ENCODE results near the gene MCM8. TPM values are rescaled to one million over a fixed set of nuclear protein-coding genes. Genes with fewer than 3 reads are reported as not detected.

MCM8 gene
- total and polyA plus RNA-seq, 4 donors = 0.49 to 11.0 (median 1.5) TPM

- TF ChIP-seq MAX (IDR thresholded peaks at IDR 0.05) (no peak), HNF4G (IDR thresholded peaks at IDR 0.05) (no peak), NR2F2 (IDR thresholded peaks at IDR 0.05) (no peak), RXRA (IDR thresholded peaks at IDR 0.05) (no peak), SP1 (IDR thresholded peaks at IDR 0.05) (no peak), GABPA (IDR thresholded peaks at IDR 0.05 in 1 of 2, conservative IDR thresholded peaks at IDR 0.05 in 1 of 2) (no peak), YY1 (IDR thresholded peaks at IDR 0.05) (no peak), ATF3 (IDR thresholded peaks at IDR 0.05) (no peak), RAD21 (IDR thresholded peaks at IDR 0.05) (no peak), EGR1 (IDR thresholded peaks at IDR 0.05; ENCODE audit: low read depth in 2 of 2) (no peak), CTCF (IDR thresholded peaks at IDR 0.05; ENCODE audit: low read depth, low read length, missing input control) (no peak), REST (IDR thresholded peaks at IDR 0.05) (no peak), FOXA1 (IDR thresholded peaks at IDR 0.05) (no peak), ZBTB33 (IDR thresholded peaks at IDR 0.05) (no peak), TAF1 (conservative IDR thresholded peaks at IDR 0.05) (no peak), FOXA2 (IDR thresholded peaks at IDR 0.05) (no peak)
- Histone ChIP-seq H3K27me3 (ENCODE audit: control insufficient read depth in 4 of 4, insufficient read depth in 4 of 4, low read length in 3 of 4) (no peaks in the 10 kb centered on the region), H3K9me3 (ENCODE audit: control insufficient read depth in 4 of 4, low read length in 3 of 4) (no peaks in the 10 kb centered on the region), H3K9ac (ENCODE audit: low read depth in 1 of 2, low read length in 2 of 2) (no peak overlapping the region), H3K36me3 (ENCODE audit: control insufficient read depth in 4 of 4, insufficient read depth in 3 of 4, low read depth in 1 of 4, low read length in 3 of 4) (peaks cover 11 to 25% (median 18%) of the 10 kb centered on the region in 4 donors), H3K27ac (ENCODE audit: low read depth in 1 of 2, low read length in 2 of 2) (no peak overlapping the region), H3K4me1 (ENCODE audit: control insufficient read depth in 4 of 4, insufficient read depth in 4 of 4, low read length in 3 of 4) (no peaks in the 10 kb centered on the region), H3K4me3 (ENCODE audit: low read depth in 1 of 3, low read length in 3 of 3) (no peak overlapping the region)
- no peak for DNase-seq (ENCODE audit: low spot score)
- WGBS = 85% methylated on average over 2 of the region's 2 CpGs
Measured at GRCh38 chr20:6044115-6044514, 93.7 kb downstream of the MCM8 start.

- Histone ChIP-seq H3K36me3 (ENCODE audit: control insufficient read depth in 4 of 4, insufficient read depth in 3 of 4, low read depth in 1 of 4, low read length in 3 of 4) (peaks cover 7 to 12% (median 11%) of the 10 kb centered on the region in 4 donors), H3K9me3 (ENCODE audit: control insufficient read depth in 4 of 4, low read length in 3 of 4) (no peaks in the 10 kb centered on the region), H3K9ac (ENCODE audit: low read depth in 1 of 2, low read length in 2 of 2) (no peak overlapping the region), H3K27me3 (ENCODE audit: control insufficient read depth in 4 of 4, insufficient read depth in 4 of 4, low read length in 3 of 4) (peaks cover 0 to 5% (median 1%) of the 10 kb centered on the region in 4 donors), H3K4me1 (ENCODE audit: control insufficient read depth in 4 of 4, insufficient read depth in 4 of 4, low read length in 3 of 4) (no peaks in the 10 kb centered on the region), H3K27ac (ENCODE audit: low read depth in 1 of 2, low read length in 2 of 2) (no peak overlapping the region), H3K4me3 (ENCODE audit: low read depth in 1 of 3, low read length in 3 of 3) (no peak overlapping the region)
- DNase-seq (ENCODE audit: low spot score) = no peak
- TF ChIP-seq GABPA (IDR thresholded peaks at IDR 0.05 in 1 of 2, conservative IDR thresholded peaks at IDR 0.05 in 1 of 2) = no peak
- no peak for TF ChIP-seq HNF4G (IDR thresholded peaks at IDR 0.05)
- TF ChIP-seq MAX (IDR thresholded peaks at IDR 0.05) = no peak
- TF ChIP-seq HNF4A (conservative IDR thresholded peaks at IDR 0.05) = no peak
- no peak for TF ChIP-seq EGR1 (IDR thresholded peaks at IDR 0.05; ENCODE audit: low read depth in 2 of 2)
- TF ChIP-seq YY1 (IDR thresholded peaks at IDR 0.05) = no peak
- TF ChIP-seq TAF1 (conservative IDR thresholded peaks at IDR 0.05) = no peak
- no peak for TF ChIP-seq CTCF (IDR thresholded peaks at IDR 0.05; ENCODE audit: low read depth, low read length, missing input control)
- TF ChIP-seq ZBTB33 (IDR thresholded peaks at IDR 0.05) = no peak
- TF ChIP-seq JUND (IDR thresholded peaks at IDR 0.05) = no peak
- no peak for TF ChIP-seq RAD21 (IDR thresholded peaks at IDR 0.05)
- TF ChIP-seq FOXA2 (IDR thresholded peaks at IDR 0.05) = no peak
- TF ChIP-seq RXRA (IDR thresholded peaks at IDR 0.05) = no peak
- TF ChIP-seq NR2F2 (IDR thresholded peaks at IDR 0.05) = no peak
- no peak for TF ChIP-seq FOXA1 (IDR thresholded peaks at IDR 0.05)
- TF ChIP-seq SP1 (IDR thresholded peaks at IDR 0.05) = no peak
Measured at GRCh38 chr20:6045566-6045965, 95.1 kb downstream of the MCM8 start.

Measured in liver (tissue), 9 donors.